GM12864 (cell line): ENCODE results near the gene ZEB2.

Experiments
- DNase-seq: peaks from one replicate; pipeline ENCODE4 v3.0.0-alpha.2; 2011; ENCODE audit warnings: low read depth
- H3K4me3 ChIP-seq: 2 replicates; pipeline ENCODE4 v1.5.1; 2011; ENCODE audit warnings: mild to moderate bottlenecking, low read depth, low read length, control low read depth
- TF ChIP-seq, protein P1 (sequence below): IDR thresholded peaks from 2 replicates; pipeline ENCODE4 v1.5.1; 2011; ENCODE audit warnings: low read depth, mild to moderate bottlenecking, moderate library complexity, low read length, control low read depth, inconsistent platforms; ENCODE audit errors: missing control alignments

The ZEB2 gene

DNA sequence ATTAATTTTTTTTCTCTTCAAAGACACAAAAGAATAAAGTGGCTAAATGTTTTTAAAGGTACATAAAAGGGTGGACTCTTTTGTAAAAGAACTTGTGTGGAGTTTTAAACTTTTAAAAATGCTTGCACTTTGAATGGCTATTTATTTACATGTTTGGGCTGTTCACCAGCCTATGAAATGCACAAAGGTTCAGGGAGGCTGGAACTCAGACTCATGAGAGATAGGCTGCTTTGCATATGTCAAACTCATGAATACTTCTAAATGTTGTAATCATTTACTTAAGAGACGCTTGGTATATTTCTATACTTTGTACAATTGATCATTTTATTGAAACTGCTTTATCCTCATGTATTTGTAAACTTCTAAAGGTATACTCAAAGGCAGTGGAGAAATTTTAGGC, 79.9 kb downstream of the ZEB2 start:
- H3K4me3 ChIP-seq, result no peak overlapping the region
- no peak for DNase-seq
- TF ChIP-seq, protein P1, sequence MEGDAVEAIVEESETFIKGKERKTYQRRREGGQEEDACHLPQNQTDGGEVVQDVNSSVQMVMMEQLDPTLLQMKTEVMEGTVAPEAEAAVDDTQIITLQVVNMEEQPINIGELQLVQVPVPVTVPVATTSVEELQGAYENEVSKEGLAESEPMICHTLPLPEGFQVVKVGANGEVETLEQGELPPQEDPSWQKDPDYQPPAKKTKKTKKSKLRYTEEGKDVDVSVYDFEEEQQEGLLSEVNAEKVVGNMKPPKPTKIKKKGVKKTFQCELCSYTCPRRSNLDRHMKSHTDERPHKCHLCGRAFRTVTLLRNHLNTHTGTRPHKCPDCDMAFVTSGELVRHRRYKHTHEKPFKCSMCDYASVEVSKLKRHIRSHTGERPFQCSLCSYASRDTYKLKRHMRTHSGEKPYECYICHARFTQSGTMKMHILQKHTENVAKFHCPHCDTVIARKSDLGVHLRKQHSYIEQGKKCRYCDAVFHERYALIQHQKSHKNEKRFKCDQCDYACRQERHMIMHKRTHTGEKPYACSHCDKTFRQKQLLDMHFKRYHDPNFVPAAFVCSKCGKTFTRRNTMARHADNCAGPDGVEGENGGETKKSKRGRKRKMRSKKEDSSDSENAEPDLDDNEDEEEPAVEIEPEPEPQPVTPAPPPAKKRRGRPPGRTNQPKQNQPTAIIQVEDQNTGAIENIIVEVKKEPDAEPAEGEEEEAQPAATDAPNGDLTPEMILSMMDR, result no peak

DNA sequence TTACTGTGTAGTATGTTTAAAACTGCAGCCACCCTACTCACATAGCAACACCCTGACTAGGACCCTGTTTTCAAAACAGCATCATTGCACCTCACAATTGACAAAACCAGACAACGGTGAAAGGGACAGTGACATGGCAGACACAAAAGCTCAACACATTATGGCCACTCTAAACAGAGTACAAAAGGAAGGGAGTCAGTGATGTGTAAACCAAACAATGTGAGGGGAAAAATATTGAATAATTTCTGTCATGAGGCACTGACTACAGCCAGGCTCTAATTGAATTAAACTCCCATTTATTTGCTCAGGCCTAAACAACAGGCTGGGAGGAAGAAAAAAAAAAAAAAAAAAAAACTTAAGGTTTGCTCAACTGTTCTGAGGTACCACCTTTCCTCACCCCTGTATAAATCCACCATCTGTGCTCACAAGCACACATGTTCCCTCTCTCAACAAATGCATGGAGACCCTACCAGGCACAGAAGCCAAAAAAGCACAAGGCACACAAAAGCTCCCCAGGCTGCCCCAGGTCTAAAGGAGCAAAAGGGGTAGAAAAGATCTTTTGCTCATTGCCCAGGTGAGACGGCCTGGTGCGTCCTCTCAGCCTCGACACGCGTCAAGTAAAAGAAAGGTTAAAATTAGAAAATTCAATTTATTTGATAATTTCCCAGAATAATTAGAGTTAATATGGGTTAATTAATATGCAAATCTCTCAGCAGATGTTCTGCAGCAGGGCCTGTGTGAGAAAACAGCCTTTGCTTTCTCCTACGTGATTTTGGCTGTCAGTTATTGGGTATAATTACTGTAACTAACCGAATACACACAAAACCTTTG, 80.9 kb downstream of the ZEB2 start:
- DNase-seq, result no peak
- H3K4me3 ChIP-seq, result no peak overlapping the region
- TF ChIP-seq, protein P1, result no peak

DNA sequence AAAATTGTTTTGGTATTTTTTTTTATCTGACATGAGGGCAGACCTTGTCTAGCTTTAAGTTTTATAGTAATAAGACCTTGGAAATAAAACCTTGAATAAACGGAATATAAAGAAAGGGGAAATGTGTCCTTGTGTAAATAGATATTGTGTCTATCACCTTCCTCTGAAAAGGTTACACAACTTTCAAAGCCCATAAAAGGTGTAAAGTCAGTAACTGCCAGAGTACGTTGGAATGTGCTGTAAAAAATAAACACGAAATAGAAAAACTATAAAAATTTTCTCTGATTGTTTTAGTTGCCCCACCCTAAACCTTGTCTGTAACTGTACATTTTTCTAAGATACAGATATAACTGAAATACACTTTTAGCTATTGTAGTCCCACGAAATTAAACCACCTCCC, 82.3 kb downstream of the ZEB2 start:
- TF ChIP-seq, protein P1, result no peak
- no peak for DNase-seq
- H3K4me3 ChIP-seq, result no peak overlapping the region

DNA sequence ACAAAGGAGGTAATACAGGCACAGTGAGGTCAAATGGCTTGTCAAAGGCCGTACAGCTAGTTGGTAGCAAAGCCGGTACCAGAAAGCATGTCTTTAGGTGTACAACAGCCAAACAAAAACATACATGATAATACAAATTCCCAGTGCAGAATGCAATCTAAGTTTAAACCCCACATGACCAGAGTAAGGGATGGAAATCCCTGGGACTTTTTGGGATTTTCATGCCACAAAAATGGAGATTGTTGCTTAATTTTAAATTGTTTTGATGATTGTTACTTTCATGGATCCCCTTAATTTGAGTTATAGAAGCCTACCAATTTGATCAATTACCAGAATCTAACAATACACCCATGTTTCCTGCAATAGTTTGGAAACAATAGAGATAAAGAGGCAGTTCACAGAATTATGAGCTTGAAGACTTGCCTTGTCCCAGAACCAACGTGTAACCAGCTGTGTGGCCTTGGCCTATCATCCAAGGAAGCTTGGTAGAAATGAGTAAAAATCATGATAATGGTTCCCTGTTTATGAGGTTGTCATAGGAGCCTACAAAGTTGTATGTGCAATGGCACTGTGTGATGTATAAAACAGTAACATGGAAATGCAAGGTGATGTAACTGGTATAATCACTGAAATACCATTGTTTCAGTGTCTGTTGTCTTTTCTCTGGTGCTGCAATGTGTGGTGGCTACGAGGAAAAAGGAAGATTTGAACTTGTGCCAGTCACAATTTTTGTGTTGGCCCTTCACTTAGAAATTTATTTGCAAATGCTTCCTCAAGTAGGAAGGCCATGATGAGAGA, 85.3 kb downstream of the ZEB2 start:
- TF ChIP-seq, protein P1, result no peak
- no peak overlapping the region for H3K4me3 ChIP-seq
- no peak for DNase-seq

DNA sequence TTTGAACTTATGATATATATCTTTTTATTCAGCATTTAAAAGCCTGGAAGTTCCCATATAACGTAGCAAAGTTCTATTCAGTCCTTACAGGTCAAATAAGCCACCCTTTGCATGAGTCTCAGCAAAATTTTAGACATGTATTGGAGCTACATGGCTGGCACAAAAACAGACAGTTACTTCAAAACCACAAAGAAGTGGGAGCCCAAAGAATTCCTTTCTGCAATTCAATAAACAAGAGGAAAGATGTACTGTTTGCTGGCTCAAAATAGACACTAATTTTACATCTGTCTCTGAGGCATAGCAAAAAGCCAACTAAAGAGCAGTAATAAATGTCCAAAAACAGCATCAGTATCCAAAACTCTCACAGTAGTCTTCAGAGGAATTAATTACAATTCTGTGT, 87.0 kb downstream of the ZEB2 start:
- no peak for DNase-seq
- no peak overlapping the region for H3K4me3 ChIP-seq
- TF ChIP-seq, protein P1, result no peak

DNA sequence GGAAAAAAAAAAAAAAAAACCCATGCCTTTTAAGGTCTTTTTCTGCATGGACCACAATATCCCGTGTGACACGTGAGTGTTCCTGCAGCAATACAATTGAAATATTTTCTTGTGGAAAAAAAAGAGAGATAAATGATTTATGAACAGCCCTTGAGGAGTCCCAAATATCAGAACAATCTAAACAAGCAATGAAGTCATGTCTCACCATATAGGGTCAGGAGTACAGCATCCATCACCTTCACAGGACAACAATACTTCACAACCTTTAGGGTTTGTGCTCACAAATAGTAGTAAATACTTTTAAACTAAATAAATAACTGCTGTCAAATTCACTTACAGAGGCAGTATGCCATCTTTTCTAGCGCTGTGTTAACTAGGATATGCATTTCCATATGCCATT, 87.9 kb downstream of the ZEB2 start:
- TF ChIP-seq, protein P1, result no peak
- DNase-seq, result no peak
- H3K4me3 ChIP-seq, result no peak overlapping the region

DNA sequence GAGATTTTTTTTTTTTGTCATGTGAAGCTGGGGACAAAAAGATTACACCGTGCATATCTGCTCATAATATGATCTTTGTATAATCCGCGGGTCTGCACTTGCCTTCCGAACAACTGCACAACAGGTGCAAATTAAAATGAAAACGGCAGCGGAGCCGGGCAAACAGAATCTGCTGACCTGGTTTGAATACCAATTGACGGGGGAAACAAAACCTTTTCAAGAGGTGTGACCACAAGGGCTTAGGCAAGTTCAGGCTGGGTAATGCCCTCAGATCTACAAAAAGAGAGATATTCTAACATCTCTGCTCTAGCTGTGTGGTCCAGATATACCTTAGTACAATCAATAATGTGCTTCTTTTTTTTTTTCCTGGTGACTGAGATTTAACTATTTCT, 88.5 kb downstream of the ZEB2 start:
- TF ChIP-seq, protein P1, result no peak
- no peak for DNase-seq

More for the DNA sequence above, 88.5 kb downstream of the ZEB2 start:
- no peak overlapping the region for H3K4me3 ChIP-seq
